ENCODE measurements around the gene TMEM217.
"Not testable (repeated sequence)": the region's sequence is repeated elsewhere in the genome, so short reads cannot be mapped to it uniquely, and the experiment has no call there.

TMEM217 gene

GRCh38 chr6:37257634-37258404 lies at the start of gene TMEM217, which contains the start of gene TBC1D22B:
TSS of gene TMEM217 (minus strand) at chr6:37258144. CDS start at chr6:37219030, 39,114 bp downstream.
TSS of gene TBC1D22B (plus strand) at chr6:37257772. CDS start at chr6:37257918, 146 bp downstream.
- peaks cover 13% of the 10 kb centered on the region for H3K36me3 Mint-ChIP-seq (ENCODE audit: low read depth)
- intact Hi-C loops (cut with micrococcal nuclease), result loop anchor here (2.0 kb wide), 1 partner anchor 17 kb away; no protein-coding TSS in a partner anchor
- peak within 1 kb of the TSS; percentile 93 for H3K4me3 Mint-ChIP-seq
- H3K4me1 Mint-ChIP-seq (ENCODE audit: low read depth), result peaks cover 38% of the 10 kb centered on the region
- no peaks in the 10 kb centered on the region for H3K9me3 Mint-ChIP-seq
- H3K27ac Mint-ChIP-seq, result peak within 1 kb of the TSS; percentile 96
- H3K27me3 Mint-ChIP-seq, result peaks cover 3% of the 10 kb centered on the region

- peaks cover 11% of the 10 kb centered on the region for H3K4me1 Mint-ChIP-seq (ENCODE audit: low read depth)
- intact Hi-C loops (cut with micrococcal nuclease); H3K9me3 Mint-ChIP-seq; H3K27me3 Mint-ChIP-seq; H3K4me3 Mint-ChIP-seq; H3K27ac Mint-ChIP-seq: not testable (repeated sequence)
- H3K36me3 Mint-ChIP-seq (ENCODE audit: low read depth), result peaks cover 54% of the 10 kb centered on the region
Observed at GRCh38 chr6:37307484-37307883, 49.5 kb upstream of the TMEM217 start.

GRCh38 chr6:37306624-37307222 lies 48.8 kb upstream of the TMEM217 start:
- H3K27me3 Mint-ChIP-seq, result no peaks in the 10 kb centered on the region
- no peak overlapping the region for H3K4me3 Mint-ChIP-seq
- H3K36me3 Mint-ChIP-seq (ENCODE audit: low read depth), result peaks cover 62% of the 10 kb centered on the region
- intact Hi-C loops (cut with micrococcal nuclease), result no loop called here
- H3K9me3 Mint-ChIP-seq, result no peaks in the 10 kb centered on the region
- H3K27ac Mint-ChIP-seq, result no peak overlapping the region
- peaks cover 19% of the 10 kb centered on the region for H3K4me1 Mint-ChIP-seq (ENCODE audit: low read depth)

GRCh38 chr6:37305841-37306425 lies 48.0 kb upstream of the TMEM217 start:
- H3K27ac Mint-ChIP-seq, result no peak overlapping the region
- no peaks in the 10 kb centered on the region for H3K9me3 Mint-ChIP-seq
- H3K36me3 Mint-ChIP-seq (ENCODE audit: low read depth), result peaks cover 70% of the 10 kb centered on the region
- no peak overlapping the region for H3K4me3 Mint-ChIP-seq
- peaks cover 22% of the 10 kb centered on the region for H3K4me1 Mint-ChIP-seq (ENCODE audit: low read depth)
- intact Hi-C loops (cut with micrococcal nuclease), result no loop called here
- H3K27me3 Mint-ChIP-seq, result no peaks in the 10 kb centered on the region

GRCh38 chr6:37304766-37305165 lies 46.8 kb upstream of the TMEM217 start:
- intact Hi-C loops (cut with micrococcal nuclease), result no loop called here
- peaks cover 22% of the 10 kb centered on the region for H3K4me1 Mint-ChIP-seq (ENCODE audit: low read depth)
- H3K27me3 Mint-ChIP-seq, result no peaks in the 10 kb centered on the region
- H3K27ac Mint-ChIP-seq, result no peak overlapping the region
- peaks cover 76% of the 10 kb centered on the region for H3K36me3 Mint-ChIP-seq (ENCODE audit: low read depth)
- H3K9me3 Mint-ChIP-seq, result no peaks in the 10 kb centered on the region
- no peak overlapping the region for H3K4me3 Mint-ChIP-seq

GRCh38 chr6:37303891-37304503 lies 46.1 kb upstream of the TMEM217 start:
- Mint-ChIP-seq H3K36me3 (ENCODE audit: low read depth) (peaks cover 71% of the 10 kb centered on the region), H3K4me3 (no peak overlapping the region), H3K27ac (no peak overlapping the region), H3K4me1 (ENCODE audit: low read depth) (peaks cover 22% of the 10 kb centered on the region), H3K27me3 (no peaks in the 10 kb centered on the region), H3K9me3 (no peaks in the 10 kb centered on the region)
- intact Hi-C loops (cut with micrococcal nuclease), result no loop called here

- peaks cover 22% of the 10 kb centered on the region for H3K4me1 Mint-ChIP-seq (ENCODE audit: low read depth)
Observed at GRCh38 chr6:37303091-37303660, 45.2 kb upstream of the TMEM217 start.

GRCh38 chr6:37302086-37302686 lies 44.2 kb upstream of the TMEM217 start:
- Mint-ChIP-seq H3K9me3 (no peaks in the 10 kb centered on the region), H3K27me3 (no peaks in the 10 kb centered on the region), H3K4me3 (no peak overlapping the region), H3K27ac (no peak overlapping the region), H3K36me3 (ENCODE audit: low read depth) (peaks cover 78% of the 10 kb centered on the region), H3K4me1 (ENCODE audit: low read depth) (peaks cover 22% of the 10 kb centered on the region)
- intact Hi-C loops (cut with micrococcal nuclease), result no loop called here

More at GRCh38 chr6:37303091-37303660, 45.2 kb upstream of the TMEM217 start:
- peaks cover 73% of the 10 kb centered on the region for H3K36me3 Mint-ChIP-seq (ENCODE audit: low read depth)
- no peaks in the 10 kb centered on the region for H3K27me3 Mint-ChIP-seq
- peak overlapping the region; percentile 5 for H3K27ac Mint-ChIP-seq
- intact Hi-C loops (cut with micrococcal nuclease), result no loop called here
- no peak overlapping the region for H3K4me3 Mint-ChIP-seq
- H3K9me3 Mint-ChIP-seq, result no peaks in the 10 kb centered on the region

- H3K27ac Mint-ChIP-seq, result no peak overlapping the region
- H3K36me3 Mint-ChIP-seq (ENCODE audit: low read depth), result peaks cover 81% of the 10 kb centered on the region
- H3K27me3 Mint-ChIP-seq, result no peaks in the 10 kb centered on the region
- H3K4me3 Mint-ChIP-seq, result no peak overlapping the region
- H3K4me1 Mint-ChIP-seq (ENCODE audit: low read depth), result peaks cover 22% of the 10 kb centered on the region
- no peaks in the 10 kb centered on the region for H3K9me3 Mint-ChIP-seq
- intact Hi-C loops (cut with micrococcal nuclease), result no loop called here
Observed at GRCh38 chr6:37299990-37300389, 42.0 kb upstream of the TMEM217 start.

- Mint-ChIP-seq H3K36me3 (ENCODE audit: low read depth) (peaks cover 73% of the 10 kb centered on the region), H3K4me3 (no peak overlapping the region), H3K9me3 (no peaks in the 10 kb centered on the region), H3K27ac (no peak overlapping the region), H3K4me1 (ENCODE audit: low read depth) (peaks cover 22% of the 10 kb centered on the region), H3K27me3 (no peaks in the 10 kb centered on the region)
- intact Hi-C loops (cut with micrococcal nuclease), result no loop called here
Observed at GRCh38 chr6:37298958-37299357, 41.0 kb upstream of the TMEM217 start.

- H3K9me3 Mint-ChIP-seq; intact Hi-C loops (cut with micrococcal nuclease); H3K27ac Mint-ChIP-seq; H3K27me3 Mint-ChIP-seq; H3K4me3 Mint-ChIP-seq: not testable (repeated sequence)
- H3K36me3 Mint-ChIP-seq (ENCODE audit: low read depth), result peaks cover 73% of the 10 kb centered on the region
- H3K4me1 Mint-ChIP-seq (ENCODE audit: low read depth), result peaks cover 12% of the 10 kb centered on the region
Observed at GRCh38 chr6:37297637-37298036, 39.7 kb upstream of the TMEM217 start.

- Mint-ChIP-seq H3K27ac (no peak overlapping the region), H3K4me3 (no peak overlapping the region), H3K36me3 (ENCODE audit: low read depth) (peaks cover 80% of the 10 kb centered on the region), H3K9me3 (no peaks in the 10 kb centered on the region), H3K27me3 (no peaks in the 10 kb centered on the region), H3K4me1 (ENCODE audit: low read depth) (no peaks in the 10 kb centered on the region)
- intact Hi-C loops (cut with micrococcal nuclease), result no loop called here
Observed at GRCh38 chr6:37293426-37293825, 35.5 kb upstream of the TMEM217 start.

- Mint-ChIP-seq H3K4me1 (ENCODE audit: low read depth) (no peaks in the 10 kb centered on the region), H3K4me3 (no peak overlapping the region), H3K27me3 (no peaks in the 10 kb centered on the region), H3K36me3 (ENCODE audit: low read depth) (peaks cover 88% of the 10 kb centered on the region), H3K9me3 (no peaks in the 10 kb centered on the region), H3K27ac (no peak overlapping the region)
- intact Hi-C loops (cut with micrococcal nuclease), result no loop called here
Observed at GRCh38 chr6:37289931-37290330, 32.0 kb upstream of the TMEM217 start.

Data from dendritic cell treated with granulocyte-macrophage colony-stimulating factor and Interleukin-4, amounts not matched to agents 40 ng/mL and 50 ng/mL, for 4 days (primary cell).